ENCODE data around the gene ABI1.

ABI1 gene

DNA sequence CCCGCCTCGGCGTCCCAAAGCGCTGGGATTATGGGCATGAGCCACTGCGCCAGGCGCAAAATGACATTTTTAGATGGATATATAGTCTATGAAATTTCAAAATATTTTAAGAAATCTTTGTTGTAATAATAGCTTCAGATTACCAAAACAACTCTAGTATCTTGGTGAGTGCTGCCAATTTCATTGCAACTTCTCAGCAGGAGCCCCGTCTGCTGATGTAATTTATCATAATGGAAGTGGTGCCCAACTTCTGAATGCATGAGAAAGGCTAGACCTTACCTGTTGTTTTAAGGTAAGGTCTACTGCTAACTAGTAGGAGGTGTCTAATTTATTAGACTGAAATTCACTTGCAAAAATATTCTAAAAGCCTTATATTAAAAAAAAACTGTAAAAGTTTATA, 143.3 kb downstream of the ABI1 start:
- peaks cover 82% of the 10 kb centered on the region for H3K36me3 ChIP-seq (ENCODE audit: insufficient read depth, low read length)
- ATAC-seq (ENCODE audit: insufficient read depth, low read depth), result no peak

DNA sequence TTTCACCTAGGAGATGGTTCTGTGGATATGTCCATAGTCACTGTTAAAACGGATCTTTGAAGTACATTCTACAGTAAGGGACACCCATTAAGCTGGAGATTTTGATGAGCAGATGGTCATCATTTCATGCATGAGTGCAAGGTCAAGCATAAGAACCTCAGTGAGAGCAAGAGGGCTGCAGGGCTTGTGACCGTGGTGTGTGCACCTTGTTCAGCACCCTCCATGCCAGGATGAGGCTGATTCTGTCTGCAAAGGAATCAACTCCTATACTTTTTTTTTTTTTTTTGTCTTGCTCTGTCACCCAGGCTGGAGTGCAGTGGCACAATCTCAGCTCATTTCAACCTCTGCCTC, 145.6 kb downstream of the ABI1 start:
- H3K36me3 ChIP-seq (ENCODE audit: insufficient read depth, low read length), result peaks cover 59% of the 10 kb centered on the region
- no peak for ATAC-seq (ENCODE audit: insufficient read depth, low read depth)

More for the DNA sequence above, 143.3 kb downstream of the ABI1 start:
- Histone ChIP-seq H3K27ac (ENCODE audit: low read length) (no peak overlapping the region), H3K9me3 (ENCODE audit: insufficient read depth, low read length, severe bottlenecking) (no peaks in the 10 kb centered on the region), H3K27me3 (ENCODE audit: insufficient read depth, low read length, poor library complexity) (no peaks in the 10 kb centered on the region), H3K4me3 (ENCODE audit: low read depth in 1 of 2, low read length in 2 of 2) (no peak overlapping the region), H4K20me1 (ENCODE audit: insufficient read depth, low read length) (peaks cover 2% of the 10 kb centered on the region; the same call in 1 of the 2 replicates), H3K79me2 (ENCODE audit: insufficient read depth, low read length) (peaks cover 19% of the 10 kb centered on the region), H3K4me2 (ENCODE audit: insufficient read depth, low read length) (no peak overlapping the region), H3K4me1 (ENCODE audit: insufficient read depth, low read length) (no peaks in the 10 kb centered on the region), H3K9ac (ENCODE audit: low read depth, low read length) (no peak overlapping the region), H2AFZ (ENCODE audit: low read depth, low read length) (no peak overlapping the region)
- no peak for DNase-seq
- TF ChIP-seq EZH2 (IDR thresholded peaks at IDR 0.05; ENCODE audit: borderline replicate concordance, low read depth, low read length, severe bottlenecking), result no peak
- TF ChIP-seq, protein P1, sequence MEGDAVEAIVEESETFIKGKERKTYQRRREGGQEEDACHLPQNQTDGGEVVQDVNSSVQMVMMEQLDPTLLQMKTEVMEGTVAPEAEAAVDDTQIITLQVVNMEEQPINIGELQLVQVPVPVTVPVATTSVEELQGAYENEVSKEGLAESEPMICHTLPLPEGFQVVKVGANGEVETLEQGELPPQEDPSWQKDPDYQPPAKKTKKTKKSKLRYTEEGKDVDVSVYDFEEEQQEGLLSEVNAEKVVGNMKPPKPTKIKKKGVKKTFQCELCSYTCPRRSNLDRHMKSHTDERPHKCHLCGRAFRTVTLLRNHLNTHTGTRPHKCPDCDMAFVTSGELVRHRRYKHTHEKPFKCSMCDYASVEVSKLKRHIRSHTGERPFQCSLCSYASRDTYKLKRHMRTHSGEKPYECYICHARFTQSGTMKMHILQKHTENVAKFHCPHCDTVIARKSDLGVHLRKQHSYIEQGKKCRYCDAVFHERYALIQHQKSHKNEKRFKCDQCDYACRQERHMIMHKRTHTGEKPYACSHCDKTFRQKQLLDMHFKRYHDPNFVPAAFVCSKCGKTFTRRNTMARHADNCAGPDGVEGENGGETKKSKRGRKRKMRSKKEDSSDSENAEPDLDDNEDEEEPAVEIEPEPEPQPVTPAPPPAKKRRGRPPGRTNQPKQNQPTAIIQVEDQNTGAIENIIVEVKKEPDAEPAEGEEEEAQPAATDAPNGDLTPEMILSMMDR (IDR thresholded peaks at IDR 0.05; ENCODE audit: borderline replicate concordance, extremely low read depth, low read length, poor library complexity, severe bottlenecking), result no peak

DNA sequence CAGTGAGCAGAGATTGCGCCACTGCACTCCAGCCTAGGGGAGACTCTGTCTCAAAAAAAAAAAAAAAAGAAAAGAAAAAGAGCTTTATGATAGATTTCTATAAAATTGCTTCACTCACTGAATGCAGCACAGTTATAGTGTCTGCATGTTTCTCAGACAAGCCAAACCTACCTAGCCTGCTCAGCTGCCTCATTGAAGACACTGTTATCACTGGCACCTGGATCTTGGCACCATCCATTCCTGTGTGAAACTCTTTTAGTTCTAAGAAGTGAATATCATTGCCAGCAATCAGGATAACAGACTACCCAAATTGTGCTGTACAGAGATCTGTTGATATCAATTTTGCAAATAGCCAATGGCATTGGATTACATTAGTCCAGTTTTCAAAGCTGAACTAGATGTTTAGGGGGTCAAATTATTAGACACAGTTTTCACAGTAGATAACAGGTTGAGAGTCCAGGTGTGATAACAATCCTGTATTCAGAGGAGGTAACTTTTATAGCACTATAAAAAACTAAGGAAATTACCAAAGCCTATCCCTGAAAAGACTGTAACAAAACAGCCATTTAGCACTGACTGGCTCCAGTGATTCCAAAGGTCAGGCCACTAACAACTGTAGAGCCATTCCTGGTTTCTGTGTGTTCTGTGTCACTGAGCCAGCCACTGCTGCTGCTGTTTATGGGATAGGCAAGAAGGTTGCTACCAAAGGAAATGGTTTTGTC, 146.2 kb downstream of the ABI1 start:
- H3K36me3 ChIP-seq (ENCODE audit: insufficient read depth, low read length), result peaks cover 55% of the 10 kb centered on the region

More for the DNA sequence above, 145.6 kb downstream of the ABI1 start:
- no peak overlapping the region for H3K4me3 ChIP-seq (ENCODE audit: low read depth in 1 of 2, low read length in 2 of 2)
- peaks cover 19% of the 10 kb centered on the region for H3K79me2 ChIP-seq (ENCODE audit: insufficient read depth, low read length)
- no peak overlapping the region for H3K27ac ChIP-seq (ENCODE audit: low read length)
- H4K20me1 ChIP-seq (ENCODE audit: insufficient read depth, low read length), result peaks cover 2% of the 10 kb centered on the region; the same call in 1 of the 2 replicates
- no peaks in the 10 kb centered on the region for H3K9me3 ChIP-seq (ENCODE audit: insufficient read depth, low read length, severe bottlenecking)
- no peak for DNase-seq
- no peaks in the 10 kb centered on the region for H3K27me3 ChIP-seq (ENCODE audit: insufficient read depth, low read length, poor library complexity)
- H3K4me2 ChIP-seq (ENCODE audit: insufficient read depth, low read length), result no peak overlapping the region
- no peak overlapping the region for H2AFZ ChIP-seq (ENCODE audit: low read depth, low read length)
- no peaks in the 10 kb centered on the region for H3K4me1 ChIP-seq (ENCODE audit: insufficient read depth, low read length)
- TF ChIP-seq, protein P1 (IDR thresholded peaks at IDR 0.05; ENCODE audit: borderline replicate concordance, extremely low read depth, low read length, poor library complexity, severe bottlenecking), result no peak
- no peak for TF ChIP-seq EZH2 (IDR thresholded peaks at IDR 0.05; ENCODE audit: borderline replicate concordance, low read depth, low read length, severe bottlenecking)
- no peak overlapping the region for H3K9ac ChIP-seq (ENCODE audit: low read depth, low read length)

More for the DNA sequence above, 146.2 kb downstream of the ABI1 start:
- Histone ChIP-seq H3K4me3 (ENCODE audit: low read depth in 1 of 2, low read length in 2 of 2) (no peak overlapping the region), H3K4me2 (ENCODE audit: insufficient read depth, low read length) (no peak overlapping the region), H3K9ac (ENCODE audit: low read depth, low read length) (no peak overlapping the region), H3K9me3 (ENCODE audit: insufficient read depth, low read length, severe bottlenecking) (no peaks in the 10 kb centered on the region), H3K79me2 (ENCODE audit: insufficient read depth, low read length) (peaks cover 19% of the 10 kb centered on the region), H3K4me1 (ENCODE audit: insufficient read depth, low read length) (no peaks in the 10 kb centered on the region), H4K20me1 (ENCODE audit: insufficient read depth, low read length) (peaks cover 2% of the 10 kb centered on the region; the same call in 1 of the 2 replicates), H3K27ac (ENCODE audit: low read length) (no peak overlapping the region), H3K27me3 (ENCODE audit: insufficient read depth, low read length, poor library complexity) (no peaks in the 10 kb centered on the region), H2AFZ (ENCODE audit: low read depth, low read length) (no peak overlapping the region)
- DNase-seq (no peak), ATAC-seq (ENCODE audit: insufficient read depth, low read depth) (no peak)
- TF ChIP-seq, protein P1 (IDR thresholded peaks at IDR 0.05; ENCODE audit: borderline replicate concordance, extremely low read depth, low read length, poor library complexity, severe bottlenecking), result no peak
- no peak for TF ChIP-seq EZH2 (IDR thresholded peaks at IDR 0.05; ENCODE audit: borderline replicate concordance, low read depth, low read length, severe bottlenecking)

Data from DND-41 (cell line).